H9 (cell line): ENCODE results near the gene PLAC1. TPM values are rescaled to one million over a fixed set of nuclear protein-coding genes. Genes with fewer than 3 reads are reported as not detected.

Experiments used
- DNase-seq: peaks from one replicate; pipeline ENCODE4 v3.0.0-alpha.2; 2017
- H2AFZ ChIP-seq: one replicate; pipeline ENCODE4 v1.6.1; 2013; ENCODE audit warnings: mild to moderate bottlenecking, low read length, control low read depth, moderate library complexity
- H2AK5ac ChIP-seq: 2 replicates; pipeline ENCODE4 v1.6.1; 2013; ENCODE audit warnings: low read length, control low read depth, mixed read lengths; ENCODE audit not compliant: insufficient read length
- H2BK120ac ChIP-seq: one replicate; pipeline ENCODE4 v1.6.1; 2013; ENCODE audit warnings: low read depth, mild to moderate bottlenecking, low read length, control low read depth, inconsistent platforms; ENCODE audit not compliant: poor library complexity, severe bottlenecking
- H2BK12ac ChIP-seq: 2 replicates; pipeline ENCODE4 v1.6.1; 2013; ENCODE audit warnings: low read length, control low read depth, mixed read lengths, low read depth; ENCODE audit not compliant: insufficient read length
- H2BK15ac ChIP-seq: 2 replicates; pipeline ENCODE4 v1.6.1; 2013; ENCODE audit warnings: low read depth, low read length, control low read depth
- H2BK20ac ChIP-seq: one replicate; pipeline ENCODE4 v1.6.1; 2013; ENCODE audit warnings: low read depth, mild to moderate bottlenecking, low read length, control low read depth, inconsistent platforms; ENCODE audit not compliant: poor library complexity, severe bottlenecking
- H2BK5ac ChIP-seq: 2 replicates; pipeline ENCODE4 v1.6.1; 2013; ENCODE audit warnings: low read length, control low read depth, mixed read lengths; ENCODE audit not compliant: insufficient read length
- H3K14ac ChIP-seq: 2 replicates; pipeline ENCODE4 v1.6.1; 2013; ENCODE audit warnings: low read length, control low read depth; ENCODE audit not compliant: insufficient read depth
- H3K18ac ChIP-seq: 2 replicates; pipeline ENCODE4 v1.6.1; 2013; ENCODE audit warnings: low read depth, mild to moderate bottlenecking, mixed read lengths, low read length, control low read depth; ENCODE audit not compliant: insufficient read length
- H3K23ac ChIP-seq: 2 replicates; pipeline ENCODE4 v1.6.1; 2013; ENCODE audit warnings: low read length, control low read depth, mixed read lengths, low read depth; ENCODE audit not compliant: insufficient read length
- H3K23me2 ChIP-seq: 2 replicates; pipeline ENCODE4 v1.6.1; 2013; ENCODE audit warnings: low read depth, mild to moderate bottlenecking, mixed read lengths, low read length, control low read depth; ENCODE audit not compliant: insufficient read length, poor library complexity, severe bottlenecking
- H3K27ac ChIP-seq: 2 replicates; pipeline ENCODE4 v1.5.1; 2013; ENCODE audit warnings: low read length, control low read depth, mixed read lengths, low read depth; ENCODE audit not compliant: insufficient read length
- H3K27me3 ChIP-seq: 2 replicates; pipeline ENCODE4 v1.6.1; 2013; ENCODE audit warnings: low read length, control low read depth, inconsistent platforms; ENCODE audit not compliant: insufficient read depth
- H3K4ac ChIP-seq: 2 replicates; pipeline ENCODE4 v1.6.1; 2013; ENCODE audit warnings: low read depth, mild to moderate bottlenecking, control low read depth, inconsistent platforms, low read length, moderate library complexity
- H3K4me1 ChIP-seq: 2 replicates; pipeline ENCODE4 v1.6.1; 2013; ENCODE audit warnings: low read length, control low read depth, inconsistent platforms; ENCODE audit not compliant: insufficient read depth
- H3K4me2 ChIP-seq: 2 replicates; pipeline ENCODE4 v1.6.1; 2013; ENCODE audit warnings: low read length, control low read depth, mixed read lengths; ENCODE audit not compliant: insufficient read length, insufficient read depth
- H3K56ac ChIP-seq: 2 replicates; pipeline ENCODE4 v1.6.1; 2013; ENCODE audit warnings: low read depth, mild to moderate bottlenecking, mixed read lengths, low read length, control low read depth; ENCODE audit not compliant: insufficient read length
- H3K79me1 ChIP-seq: 2 replicates; pipeline ENCODE4 v1.6.1; 2013; ENCODE audit warnings: low read depth, mild to moderate bottlenecking, moderate library complexity, low read length, control low read depth, inconsistent platforms; ENCODE audit not compliant: insufficient read depth, poor library complexity, severe bottlenecking
- H3K79me2 ChIP-seq: 2 replicates; pipeline ENCODE4 v1.6.1; 2013; ENCODE audit warnings: low read length, control low read depth, inconsistent platforms; ENCODE audit not compliant: insufficient read depth
- H3K9ac ChIP-seq: 2 replicates; pipeline ENCODE4 v1.6.1; 2013; ENCODE audit warnings: low read length, control low read depth, mixed read lengths; ENCODE audit not compliant: insufficient read length; ENCODE audit errors: extremely low read depth
- H3K9me3 ChIP-seq: one replicate; pipeline ENCODE4 v1.6.1; 2013; ENCODE audit warnings: low read depth, low read length, inconsistent platforms; ENCODE audit not compliant: control insufficient read depth
- H3T11ph ChIP-seq: one replicate; pipeline ENCODE4 v1.6.1; 2013; ENCODE audit warnings: mild to moderate bottlenecking, low read length, control low read depth, inconsistent platforms
- H4K20me1 ChIP-seq: one replicate; pipeline ENCODE4 v1.6.1; 2013; ENCODE audit not compliant: control insufficient read depth, insufficient read length, insufficient read depth
- H4K5ac ChIP-seq: 2 replicates; pipeline ENCODE4 v1.6.1; 2013; ENCODE audit warnings: low read depth, mild to moderate bottlenecking, mixed read lengths, low read length, control low read depth; ENCODE audit not compliant: insufficient read length
- H4K8ac ChIP-seq: replicated peaks from 2 replicates; pipeline ENCODE4 v1.6.1; 2013; ENCODE audit warnings: low read length, control low read depth, mixed read lengths, low read depth; ENCODE audit not compliant: insufficient read length
- H4K91ac ChIP-seq: 2 replicates; pipeline ENCODE4 v1.6.1; 2013; ENCODE audit warnings: low read depth, mild to moderate bottlenecking, moderate library complexity, mixed read lengths, low read length, control low read depth; ENCODE audit not compliant: insufficient read length
- H3K27ac Mint-ChIP-seq, 3 experiments: 2 replicates in 2 of 3; 3 replicates in 1 of 3; pipeline ENCODE4 v1.8.0; 2020 to 2021; ENCODE audit warnings: mixed read lengths in 3 of 3, mild to moderate bottlenecking in 1 of 3, moderate library complexity in 1 of 3
- H3K27me3 Mint-ChIP-seq: 2 replicates; pipeline ENCODE4 v1.8.0; 2021; ENCODE audit warnings: low read depth, mild to moderate bottlenecking, moderate library complexity, mixed read lengths
- H3K36me3 Mint-ChIP-seq, 3 experiments: 2 replicates in 2 of 3; 3 replicates in 1 of 3; pipeline ENCODE4 v1.8.0; 2020 to 2021; ENCODE audit warnings: low read depth in 3 of 3, mixed read lengths in 3 of 3; ENCODE audit not compliant: insufficient read depth in 1 of 3
- H3K4me1 Mint-ChIP-seq, 2 experiments: 2 replicates each; pipeline ENCODE4 v1.8.0; 2020; ENCODE audit warnings: mixed read lengths in 2 of 2
- H3K4me3 Mint-ChIP-seq, 2 experiments: 2 replicates in 1 of 2; 3 replicates in 1 of 2; pipeline ENCODE4 v1.8.0; 2020 to 2021; ENCODE audit warnings: mild to moderate bottlenecking in 2 of 2, mixed read lengths in 2 of 2, moderate library complexity in 1 of 2
- H3K9me3 Mint-ChIP-seq, 2 experiments: 2 replicates in 1 of 2; 3 replicates in 1 of 2; pipeline ENCODE4 v1.8.0; 2020; ENCODE audit warnings: mild to moderate bottlenecking in 2 of 2, mixed read lengths in 2 of 2, moderate library complexity in 1 of 2
- CTCF ChIP-seq: fragments of 200-600 bp; sonication (generic); conservative IDR thresholded peaks from 3 replicates; pipeline ENCODE4 v1.8.0; 2021; ENCODE audit warnings: antibody characterized with exemption, mild to moderate bottlenecking
- WGBS: extraction: QIAGEN DNeasy Blood & Tissue Kit; methylation state at CpG from one replicate; pipeline ENCODE4 v1.1.7; 2013; ENCODE audit warnings: missing lambda C conversion rate, low lambda C conversion rate, mixed read lengths; ENCODE audit not compliant: insufficient read length; ENCODE audit errors: extremely low coverage; 5-methylcytosine and 5-hydroxymethylcytosine counted together
- total RNA-seq: library from RNA; stranded (reverse); gene quantifications from 2 replicates; pipeline ENCODE4 v1.2.1, GENCODE V29; 2021

The PLAC1 gene
- total RNA-seq, 1 experiment from 2014 or later, result 0.68 TPM

DNA sequence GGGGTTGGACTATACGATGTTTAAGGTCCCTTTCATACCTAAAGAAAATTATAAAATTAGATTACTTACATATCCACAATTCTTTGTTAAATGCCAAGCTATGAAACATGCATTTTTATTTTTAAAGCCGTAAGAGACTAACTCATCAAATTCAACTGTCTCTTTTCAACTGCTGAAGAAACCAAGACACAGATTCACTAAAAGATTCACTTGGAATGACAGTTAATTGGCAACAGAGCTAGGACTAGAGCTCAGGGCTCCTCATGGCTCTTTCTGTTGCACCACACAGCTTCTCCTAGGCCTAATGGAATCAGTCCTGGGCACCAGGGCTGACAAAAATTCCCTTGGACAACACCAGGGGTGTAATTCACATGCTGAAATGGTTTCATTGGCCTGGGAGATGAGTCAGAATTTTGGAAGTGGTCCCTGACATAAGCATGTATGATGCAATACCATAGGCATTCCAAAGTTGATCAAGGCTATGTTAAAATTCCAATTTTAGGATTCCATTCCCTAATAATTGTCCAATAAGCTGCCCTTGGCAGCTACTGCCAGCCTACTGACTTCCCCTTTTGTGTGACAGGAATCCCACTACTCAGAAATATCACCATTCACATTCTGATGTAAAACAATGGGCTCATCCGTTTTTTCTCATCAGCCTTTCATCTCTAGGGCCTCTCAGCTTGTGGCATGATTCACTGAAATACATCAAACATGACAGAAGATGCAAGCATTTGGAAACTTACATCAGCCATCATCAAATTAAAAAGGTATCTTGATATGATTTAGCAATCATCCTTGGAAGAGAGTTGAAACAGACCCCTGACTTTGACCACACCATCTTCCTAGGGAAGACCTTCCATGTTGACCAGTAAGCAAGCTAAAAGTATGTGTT, 54.2 kb downstream of the PLAC1 start:
- Histone ChIP-seq H2BK120ac (no peak overlapping the region), H3K27me3 (no peaks in the 10 kb centered on the region; the same call in 1 of the 2 replicates), H3K4me1 (peaks cover 5% of the 10 kb centered on the region; the same call in 1 of the 2 replicates), H3K18ac (no peak overlapping the region), H2BK12ac (no peak overlapping the region), H3K56ac (no peak overlapping the region), H3K4me2 (no peak overlapping the region), H3K79me1 (no peaks in the 10 kb centered on the region), H3K23ac (no peak overlapping the region), H3K9me3 (no peaks in the 10 kb centered on the region), H3T11ph (no peak overlapping the region), H4K20me1 (no peaks in the 10 kb centered on the region), H4K8ac (no peak overlapping the region), H4K5ac (no peak overlapping the region), H2AK5ac (no peak overlapping the region), H3K27ac (no peak overlapping the region), H2BK5ac (no peak overlapping the region), H3K9ac (no peak overlapping the region), H2AFZ (no peak overlapping the region), H2BK15ac (no peak overlapping the region), H3K23me2 (no peaks in the 10 kb centered on the region), H3K4ac (no peak overlapping the region), H4K91ac (no peak overlapping the region), H3K79me2 (no peaks in the 10 kb centered on the region), H3K14ac (no peak overlapping the region), H2BK20ac (no peak overlapping the region)
- Mint-ChIP-seq H3K27ac (peak overlapping the region in 1 of 3 experiments; percentile 2; a peak in 2 of 7 replicates), H3K36me3 (peaks cover 6 to 10% (median 8%) of the 10 kb centered on the region in 3 experiments; a peak in 6 of 7 replicates), H3K4me1 (peaks cover 11 to 12% of the 10 kb centered on the region in 2 experiments), H3K9me3 (peaks cover 16 to 66% of the 10 kb centered on the region in 2 experiments), H3K4me3 (no peak overlapping the region), H3K27me3 (peaks cover under 1% of the 10 kb centered on the region; the same call in 1 of the 2 replicates)
- no peak for DNase-seq
- WGBS, result no CpG with 5 or more reads among the region's 3 CpGs
- no peak for TF ChIP-seq CTCF
